ENCODE data around the gene TTLL8. TPM values are rescaled to one million over a fixed set of nuclear protein-coding genes. Genes with fewer than 3 reads are reported as not detected.

TTLL8 gene
- total RNA-seq, 1 experiment from 2014 or later: not detected

DNA sequence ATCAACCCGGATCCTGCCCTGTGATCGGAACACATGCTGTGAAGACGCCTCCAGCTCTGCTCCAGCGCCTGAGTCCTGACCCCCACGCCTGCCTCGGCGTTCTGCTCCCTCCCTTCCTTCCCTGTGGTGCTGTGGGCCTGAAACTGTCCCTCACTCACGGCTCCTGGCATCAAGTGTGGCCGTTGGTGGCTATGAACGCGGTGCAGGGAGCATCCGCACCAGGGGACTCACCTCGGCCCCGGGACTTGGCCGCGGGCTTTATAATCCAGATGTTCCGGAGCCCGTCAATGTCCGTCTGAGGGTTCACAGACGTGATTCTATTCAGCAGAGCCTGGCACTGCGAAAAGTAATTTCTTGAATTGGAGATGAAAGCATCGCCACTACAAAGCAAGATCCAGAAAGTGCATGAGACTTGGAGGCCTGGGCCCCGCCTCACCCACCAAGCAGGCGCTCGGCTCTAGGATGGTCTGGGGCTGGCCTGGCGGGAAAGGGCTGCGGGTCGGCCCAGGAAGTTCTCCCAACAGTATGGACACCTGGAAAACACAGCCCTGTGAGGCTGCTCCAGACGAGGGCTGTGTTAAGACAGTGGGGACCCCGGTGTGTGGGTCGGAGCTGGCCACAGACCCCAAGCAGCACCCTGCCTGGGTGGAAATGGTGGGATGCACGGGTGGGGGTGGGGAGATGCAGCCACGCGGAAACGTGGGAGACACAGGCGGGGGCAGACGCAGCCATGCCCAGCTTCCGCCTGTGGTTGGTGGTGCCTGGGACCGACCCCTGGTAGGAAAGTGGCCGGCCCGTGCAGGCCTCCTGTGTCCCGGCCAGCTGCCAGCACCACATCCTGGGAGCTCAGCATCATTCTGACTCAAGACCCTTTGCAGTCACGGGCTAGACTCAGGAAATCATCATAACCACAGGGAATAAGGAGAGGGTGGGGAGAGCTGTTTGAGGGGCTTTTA is 23.7 kb downstream of the TTLL8 start:
- no peak overlapping the region for H2AFZ ChIP-seq (ENCODE audit: low read length)
- H2BK120ac ChIP-seq (ENCODE audit: low read depth, low read length, poor library complexity, severe bottlenecking): no peak overlapping the region
- no peaks in the 10 kb centered on the region for H3K79me2 ChIP-seq (ENCODE audit: insufficient read depth, low read length)
- no peak overlapping the region for H3K23ac ChIP-seq (ENCODE audit: insufficient read length, low read depth, low read length)
- H2BK5ac ChIP-seq (ENCODE audit: insufficient read length, low read length): no peak overlapping the region
- H3K18ac ChIP-seq (ENCODE audit: insufficient read length, low read depth, low read length): no peak overlapping the region
- H3K4me2 ChIP-seq (ENCODE audit: insufficient read depth, insufficient read length, low read length): no peak overlapping the region
- no peaks in the 10 kb centered on the region for H3K4me1 Mint-ChIP-seq
- H3K56ac ChIP-seq (ENCODE audit: insufficient read length, low read depth, low read length): no peak overlapping the region
- H2BK12ac ChIP-seq (ENCODE audit: insufficient read length, low read depth, low read length): no peak overlapping the region
- peaks cover 4% of the 10 kb centered on the region for H3K23me2 ChIP-seq (ENCODE audit: insufficient read length, low read depth, low read length, poor library complexity, severe bottlenecking)
- peaks cover 2% of the 10 kb centered on the region; the same call in 1 of the 2 replicates for H3K27me3 ChIP-seq (ENCODE audit: insufficient read depth, low read length)
- H3K14ac ChIP-seq (ENCODE audit: insufficient read depth, low read length): no peak overlapping the region
- H2AK5ac ChIP-seq (ENCODE audit: insufficient read length, low read length): no peak overlapping the region
- peaks cover 21% of the 10 kb centered on the region for H3K27me3 Mint-ChIP-seq (ENCODE audit: low read depth)
- no peak overlapping the region for H3K27ac Mint-ChIP-seq
- no peak overlapping the region for H4K91ac ChIP-seq (ENCODE audit: insufficient read length, low read depth, low read length)
- peaks cover 3 to 8% of the 10 kb centered on the region in 2 experiments; a peak in 3 of 5 replicates for H3K9me3 Mint-ChIP-seq
- whole genome bisulfite sequencing (ENCODE audit: extremely low coverage, insufficient read length, low lambda C conversion rate): no CpG with 5 or more reads among the region's 43 CpGs
- H3K4me3 Mint-ChIP-seq: no peak overlapping the region; a peak in 1 of 5 replicates
- H3K4ac ChIP-seq (ENCODE audit: low read depth, low read length): no peak overlapping the region
- H3K4me1 ChIP-seq (ENCODE audit: insufficient read depth, low read length): no peaks in the 10 kb centered on the region
- no peaks in the 10 kb centered on the region for H4K20me1 ChIP-seq (ENCODE audit: control insufficient read depth, insufficient read depth, insufficient read length)
- H3K9ac ChIP-seq (ENCODE audit: extremely low read depth, insufficient read length, low read length): no peak overlapping the region
- no peak overlapping the region for H3T11ph ChIP-seq (ENCODE audit: low read length)
- no peak overlapping the region for H4K5ac ChIP-seq (ENCODE audit: insufficient read length, low read depth, low read length)
- H3K27ac ChIP-seq (ENCODE audit: insufficient read length, low read depth, low read length): no peak overlapping the region
- TF ChIP-seq, protein P1, sequence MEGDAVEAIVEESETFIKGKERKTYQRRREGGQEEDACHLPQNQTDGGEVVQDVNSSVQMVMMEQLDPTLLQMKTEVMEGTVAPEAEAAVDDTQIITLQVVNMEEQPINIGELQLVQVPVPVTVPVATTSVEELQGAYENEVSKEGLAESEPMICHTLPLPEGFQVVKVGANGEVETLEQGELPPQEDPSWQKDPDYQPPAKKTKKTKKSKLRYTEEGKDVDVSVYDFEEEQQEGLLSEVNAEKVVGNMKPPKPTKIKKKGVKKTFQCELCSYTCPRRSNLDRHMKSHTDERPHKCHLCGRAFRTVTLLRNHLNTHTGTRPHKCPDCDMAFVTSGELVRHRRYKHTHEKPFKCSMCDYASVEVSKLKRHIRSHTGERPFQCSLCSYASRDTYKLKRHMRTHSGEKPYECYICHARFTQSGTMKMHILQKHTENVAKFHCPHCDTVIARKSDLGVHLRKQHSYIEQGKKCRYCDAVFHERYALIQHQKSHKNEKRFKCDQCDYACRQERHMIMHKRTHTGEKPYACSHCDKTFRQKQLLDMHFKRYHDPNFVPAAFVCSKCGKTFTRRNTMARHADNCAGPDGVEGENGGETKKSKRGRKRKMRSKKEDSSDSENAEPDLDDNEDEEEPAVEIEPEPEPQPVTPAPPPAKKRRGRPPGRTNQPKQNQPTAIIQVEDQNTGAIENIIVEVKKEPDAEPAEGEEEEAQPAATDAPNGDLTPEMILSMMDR (conservative IDR thresholded peaks at IDR 0.05): no peak
- no peak overlapping the region for H4K8ac ChIP-seq (replicated peaks; ENCODE audit: insufficient read length, low read depth, low read length)
- no peaks in the 10 kb centered on the region for H3K79me1 ChIP-seq (ENCODE audit: insufficient read depth, low read depth, low read length, poor library complexity, severe bottlenecking)
- no peaks in the 10 kb centered on the region for H3K9me3 ChIP-seq (ENCODE audit: control insufficient read depth, low read depth, low read length)
- H2BK15ac ChIP-seq (ENCODE audit: low read depth, low read length): no peak overlapping the region
- no peaks in the 10 kb centered on the region for H3K36me3 Mint-ChIP-seq (ENCODE audit: insufficient read depth in 1 of 3, low read depth in 3 of 3)
- H2BK20ac ChIP-seq (ENCODE audit: low read depth, low read length, poor library complexity, severe bottlenecking): no peak overlapping the region
- no peak for DNase-seq
